ENCODE data around the gene ATG13.

Gene ATG13

DNA sequence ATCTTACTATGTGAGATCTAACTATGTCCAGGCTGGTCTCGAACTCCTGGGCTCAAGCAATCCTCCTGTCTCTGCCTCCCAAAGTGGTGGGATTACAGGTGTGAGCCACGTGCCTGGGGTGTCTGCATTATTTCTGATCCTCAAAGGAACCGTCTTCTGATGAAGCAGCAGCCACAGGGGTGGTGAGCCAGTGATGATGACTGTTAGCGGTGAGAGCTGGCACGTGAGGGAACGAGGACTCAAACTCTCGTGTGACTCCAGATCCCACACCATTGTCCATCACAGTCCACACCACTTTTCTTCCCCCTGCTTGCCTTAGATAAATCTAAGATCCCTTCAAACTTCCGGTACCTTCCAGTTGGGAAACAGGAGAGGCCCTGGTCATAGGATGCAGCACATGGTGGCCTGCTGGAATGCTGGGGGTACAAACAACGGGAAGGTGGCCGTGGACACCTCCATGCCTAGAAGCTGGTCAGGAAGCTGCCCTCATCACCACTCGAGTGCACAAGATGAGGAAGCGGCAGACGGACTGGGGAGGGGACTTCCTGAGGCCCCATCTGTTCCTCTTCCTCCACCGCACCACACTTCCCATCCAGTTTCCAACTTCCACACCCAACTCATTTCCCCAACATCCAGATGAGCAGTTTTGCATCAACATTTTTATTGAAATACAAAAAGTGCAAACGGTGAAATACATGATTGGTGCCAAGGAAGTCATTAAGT lies 59.2 kb downstream of the ATG13 start:
- DNase-seq (ENCODE audit: low read depth): no peak

GRCh38 chr11:46677169-46677568 lies 59.8 kb downstream of the ATG13 start:
- DNase-seq (ENCODE audit: low read depth): no peak

GRCh38 chr11:46677991-46678740 lies 60.8 kb downstream of the ATG13 start:
- no peak for DNase-seq (ENCODE audit: low read depth)

- no peak for DNase-seq (ENCODE audit: low read depth)
Observed at GRCh38 chr11:46678741-46679130, 61.4 kb downstream of the ATG13 start.

- DNase-seq (ENCODE audit: low read depth): no peak
Observed at GRCh38 chr11:46679241-46680163, 62.1 kb downstream of the ATG13 start.

DNA sequence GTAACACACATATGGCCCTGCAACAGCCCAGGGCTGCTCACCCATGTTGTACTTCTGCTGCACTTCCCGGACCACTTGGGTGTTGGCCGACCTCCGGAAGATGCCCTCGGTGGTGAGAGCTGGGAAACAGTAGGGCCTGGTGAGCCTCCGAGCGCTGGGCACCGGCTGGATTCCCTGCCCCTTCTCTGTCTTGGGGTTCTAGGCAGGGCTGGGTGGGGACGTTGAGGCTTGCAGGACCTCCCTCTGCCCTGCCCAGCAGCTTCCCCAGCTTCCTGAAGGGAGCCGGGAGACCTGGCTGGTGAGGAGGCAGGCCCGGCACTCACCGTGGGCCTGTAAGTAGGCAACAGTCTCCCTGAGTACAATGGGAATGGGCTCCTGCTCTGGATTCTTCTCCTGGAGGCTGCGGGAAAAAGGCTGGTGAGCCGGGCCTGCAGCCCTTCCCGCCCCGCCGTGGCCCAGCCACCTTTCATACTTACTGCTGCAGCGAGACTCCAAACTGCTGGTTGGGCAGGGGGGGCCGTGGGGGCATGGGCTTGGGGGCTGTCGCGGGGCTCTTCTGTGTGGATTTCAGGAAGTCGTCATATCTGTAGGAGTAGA lies 62.9 kb downstream of the ATG13 start:
- no peak for DNase-seq (ENCODE audit: low read depth)

GRCh38 chr11:46680815-46681214 lies 63.5 kb downstream of the ATG13 start:
- no peak for DNase-seq (ENCODE audit: low read depth)

DNA sequence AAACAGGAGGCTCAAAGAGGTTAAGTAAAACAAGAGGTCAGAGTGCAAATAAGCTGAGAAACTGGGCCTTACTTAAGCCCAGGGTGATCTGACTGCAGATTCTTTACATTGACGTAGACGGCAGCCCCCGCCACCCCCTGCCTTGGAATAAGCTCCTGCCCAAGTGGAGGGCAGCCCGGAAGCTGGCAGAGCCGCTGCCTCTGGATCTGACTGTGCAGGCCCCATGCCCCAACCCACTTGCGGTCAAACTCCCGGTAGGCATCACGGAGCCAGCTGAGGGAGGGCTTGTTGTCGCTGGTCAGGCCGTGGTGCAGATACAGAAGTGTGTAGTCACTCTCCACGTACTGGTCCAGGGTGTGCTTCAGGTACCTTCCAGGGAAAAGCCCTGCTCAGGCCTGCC lies 64.5 kb downstream of the ATG13 start:
- no peak for DNase-seq (ENCODE audit: low read depth)

GRCh38 chr11:46682773-46683752 lies 65.7 kb downstream of the ATG13 start:
- DNase-seq (ENCODE audit: low read depth): no peak

GRCh38 chr11:46684367-46684766 lies 67.0 kb downstream of the ATG13 start:
- DNase-seq (ENCODE audit: low read depth): no peak

DNA sequence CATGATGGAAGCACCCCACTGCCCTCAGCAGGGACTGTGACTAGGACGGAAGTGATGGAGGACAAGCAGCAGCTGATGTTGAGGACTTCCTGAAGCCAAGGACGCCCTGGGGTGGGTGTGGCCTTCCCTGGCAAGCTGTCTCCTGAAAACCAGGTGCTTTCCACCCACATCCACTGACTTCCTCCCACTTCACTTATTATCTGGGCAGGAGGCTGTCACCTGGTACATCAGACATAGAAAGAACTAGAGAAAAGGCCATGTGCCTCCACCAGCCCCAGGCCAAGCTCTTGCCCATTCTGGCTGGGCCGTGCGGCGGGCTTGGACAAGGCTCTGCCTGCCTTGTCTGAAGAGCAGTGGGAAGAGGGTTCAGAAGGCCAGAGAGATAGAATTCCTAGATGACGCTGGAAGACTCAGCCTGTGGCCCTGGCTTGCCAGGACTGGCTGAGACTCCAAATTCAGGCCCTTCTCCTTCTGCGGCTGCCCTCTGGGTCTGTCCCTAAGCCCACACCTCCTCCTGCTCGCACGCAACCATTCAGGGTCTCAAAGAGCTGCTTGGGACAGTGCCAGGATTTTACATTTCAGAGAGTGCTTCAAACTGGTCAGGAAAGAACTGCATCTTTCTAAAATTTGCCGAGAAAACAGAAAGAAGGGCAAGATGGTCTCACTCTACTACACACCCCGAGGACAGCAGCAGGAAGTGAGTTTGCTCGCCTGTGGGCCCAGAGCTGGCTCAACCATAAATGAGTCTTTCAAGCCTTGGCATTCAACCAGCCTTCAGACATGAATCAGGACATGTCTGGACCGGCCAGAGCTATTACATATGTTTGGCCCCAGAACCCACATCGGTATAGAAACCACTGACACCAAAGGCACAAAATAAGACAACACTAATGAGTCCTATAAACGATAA lies 69.8 kb downstream of the ATG13 start:
- no peak for DNase-seq (ENCODE audit: low read depth)

- DNase-seq (ENCODE audit: low read depth): no peak
Observed at GRCh38 chr11:46690702-46691101, 73.3 kb downstream of the ATG13 start.

- no peak for DNase-seq (ENCODE audit: low read depth)
Observed at GRCh38 chr11:46692450-46692849, 75.1 kb downstream of the ATG13 start.

DNA sequence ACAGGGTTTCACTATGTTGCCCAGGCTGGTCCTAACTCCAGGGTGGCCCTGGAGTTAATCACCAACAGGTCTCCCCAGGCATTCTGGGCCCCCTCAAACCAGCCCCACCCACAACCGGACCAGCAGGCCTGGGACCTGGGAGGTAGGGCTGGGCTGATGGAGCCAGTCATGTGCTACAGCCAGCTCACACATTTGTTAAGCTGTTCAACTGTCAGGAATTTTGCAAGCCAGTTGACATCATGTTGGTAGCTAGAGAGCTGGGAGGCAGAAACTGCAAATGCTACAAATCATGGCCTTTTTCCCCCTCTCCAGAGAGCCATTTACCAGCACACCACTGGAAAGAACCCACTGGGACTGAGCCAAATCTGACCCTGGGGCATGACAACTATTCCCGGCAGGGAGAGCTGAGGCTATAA lies 76.3 kb downstream of the ATG13 start:
- DNase-seq (ENCODE audit: low read depth): no peak

- DNase-seq (ENCODE audit: low read depth): no peak
Observed at GRCh38 chr11:46694072-46694471, 76.7 kb downstream of the ATG13 start.

- DNase-seq (ENCODE audit: low read depth): no peak
Observed at GRCh38 chr11:46694607-46695006, 77.3 kb downstream of the ATG13 start.

DNA sequence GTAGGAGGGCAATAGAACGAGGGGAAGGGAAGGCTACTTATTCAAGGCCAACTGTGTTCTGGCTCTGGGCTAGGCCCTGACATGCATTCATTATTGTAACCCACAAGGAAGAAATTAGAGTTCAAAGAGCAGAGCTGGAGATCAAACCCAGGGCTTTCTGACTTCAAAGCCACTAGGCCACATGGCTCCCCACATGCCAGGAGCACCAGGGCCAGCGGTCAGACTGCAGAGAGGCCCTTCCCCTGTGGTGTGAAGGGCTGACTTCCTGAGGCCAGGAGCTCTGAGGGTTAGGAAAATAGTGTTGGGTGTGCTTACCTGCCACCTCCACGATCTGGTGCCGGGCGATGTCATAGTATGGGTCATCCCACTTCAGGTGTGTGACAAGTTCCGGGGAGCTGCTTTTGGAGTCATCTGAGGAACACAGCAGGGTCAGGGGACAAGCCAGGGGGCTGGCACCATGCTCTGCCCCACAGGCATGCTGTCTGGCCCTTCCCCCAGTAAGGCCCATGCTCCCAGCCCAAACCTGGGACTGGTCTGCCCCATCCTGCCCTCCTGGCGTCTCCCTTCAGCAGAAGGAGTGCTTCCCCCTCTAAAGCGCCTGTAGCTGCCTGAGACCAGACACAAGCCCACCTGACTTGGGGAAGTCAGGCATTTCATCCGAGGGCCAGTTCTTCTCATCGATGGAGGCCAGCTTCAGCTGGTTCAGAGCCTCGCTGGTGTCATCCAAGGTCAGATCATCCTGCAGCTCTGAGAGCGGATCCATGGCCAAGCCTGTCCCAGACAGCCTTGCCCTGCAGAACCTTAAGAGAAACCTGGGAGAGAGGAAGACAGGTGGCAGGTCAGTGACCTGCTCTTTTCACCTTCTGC lies 78.2 kb downstream of the ATG13 start:
- no peak for DNase-seq (ENCODE audit: low read depth)

GRCh38 chr11:46696212-46696558 lies 78.8 kb downstream of the ATG13 start:
- DNase-seq (ENCODE audit: low read depth): no peak

DNA sequence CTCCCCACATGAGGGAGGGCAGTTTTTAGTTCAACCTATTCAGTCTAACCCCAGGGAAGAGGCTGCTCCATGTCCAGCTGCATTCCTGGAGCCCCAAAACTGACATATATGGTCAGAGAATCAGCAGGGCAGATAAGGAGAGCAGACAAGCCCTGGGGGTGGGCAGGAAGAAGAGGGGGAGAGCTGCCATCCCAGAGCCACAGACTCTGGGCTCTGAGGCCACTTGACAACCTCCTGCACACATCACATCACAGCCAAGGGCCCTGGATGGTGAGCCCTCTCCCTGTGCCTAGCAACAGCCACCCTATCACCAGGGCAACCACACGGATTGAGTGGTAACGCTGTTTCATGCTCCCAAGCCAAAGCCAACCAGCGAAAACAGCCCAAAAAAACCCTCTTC lies 80.0 kb downstream of the ATG13 start:
- DNase-seq (ENCODE audit: low read depth): no peak
